Astrocyte of the cerebellum (primary cell): ENCODE data around the gene PLEKHG2.

Experiments used
- DNase-seq: peaks from one replicate; pipeline ENCODE4 v3.0.0-alpha.2; 2011; ENCODE audit warnings: low read depth
- H3K4me3 ChIP-seq: 2 replicates; pipeline ENCODE4 v1.5.1; 2011; ENCODE audit warnings: mild to moderate bottlenecking, low read depth, low read length, moderate library complexity
- in situ Hi-C: cut with HindIII; loops from 2 replicates; pipeline ENCODE4 v1.10.0; 2017; ENCODE audit warnings: low sequenced_read_pairs
- TF ChIP-seq, protein P1 (sequence below): IDR thresholded peaks from 2 replicates; pipeline ENCODE4 v1.5.1; 2012; ENCODE audit warnings: low read length, low read depth, moderate library complexity, mild to moderate bottlenecking; ENCODE audit errors: missing control alignments

The PLEKHG2 gene

DNA sequence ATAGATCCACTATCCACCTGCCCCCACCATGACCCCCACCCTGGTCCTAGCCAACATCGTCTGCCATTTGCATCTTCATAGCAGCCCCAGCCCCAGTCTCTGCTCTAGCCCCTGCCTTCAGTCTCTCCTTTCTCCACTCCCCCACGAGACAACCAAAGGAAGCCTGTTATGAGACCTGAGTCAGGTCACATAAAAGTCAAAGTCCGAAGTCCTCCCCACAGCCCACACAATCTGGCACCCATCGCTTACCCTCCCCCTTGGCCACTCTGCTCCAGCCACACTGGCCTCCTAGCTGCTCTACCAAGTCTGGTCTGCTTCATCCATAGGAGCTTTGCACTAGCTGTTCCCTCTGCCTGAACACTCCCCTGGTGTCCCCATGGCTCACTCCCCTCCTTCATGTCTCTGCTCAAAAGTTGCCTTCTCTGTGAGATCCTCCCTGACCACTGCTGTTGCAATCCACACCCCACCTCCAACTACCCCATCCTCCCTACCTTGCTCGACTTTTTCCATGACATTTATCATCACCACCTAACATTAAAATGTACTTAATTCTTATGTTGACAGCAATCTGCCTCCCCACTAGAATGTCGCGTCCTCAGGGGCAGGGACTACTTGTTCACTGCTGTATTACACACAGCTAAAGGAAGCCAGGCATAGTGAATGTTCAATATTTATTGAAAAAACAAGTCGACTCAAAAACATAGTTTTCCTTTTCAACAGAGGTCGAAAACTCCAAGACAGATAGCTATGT lies 1.2 kb upstream of the PLEKHG2 start:
- DNase-seq, result no peak
- in situ Hi-C loops, result no loop called here
- TF ChIP-seq, protein P1, sequence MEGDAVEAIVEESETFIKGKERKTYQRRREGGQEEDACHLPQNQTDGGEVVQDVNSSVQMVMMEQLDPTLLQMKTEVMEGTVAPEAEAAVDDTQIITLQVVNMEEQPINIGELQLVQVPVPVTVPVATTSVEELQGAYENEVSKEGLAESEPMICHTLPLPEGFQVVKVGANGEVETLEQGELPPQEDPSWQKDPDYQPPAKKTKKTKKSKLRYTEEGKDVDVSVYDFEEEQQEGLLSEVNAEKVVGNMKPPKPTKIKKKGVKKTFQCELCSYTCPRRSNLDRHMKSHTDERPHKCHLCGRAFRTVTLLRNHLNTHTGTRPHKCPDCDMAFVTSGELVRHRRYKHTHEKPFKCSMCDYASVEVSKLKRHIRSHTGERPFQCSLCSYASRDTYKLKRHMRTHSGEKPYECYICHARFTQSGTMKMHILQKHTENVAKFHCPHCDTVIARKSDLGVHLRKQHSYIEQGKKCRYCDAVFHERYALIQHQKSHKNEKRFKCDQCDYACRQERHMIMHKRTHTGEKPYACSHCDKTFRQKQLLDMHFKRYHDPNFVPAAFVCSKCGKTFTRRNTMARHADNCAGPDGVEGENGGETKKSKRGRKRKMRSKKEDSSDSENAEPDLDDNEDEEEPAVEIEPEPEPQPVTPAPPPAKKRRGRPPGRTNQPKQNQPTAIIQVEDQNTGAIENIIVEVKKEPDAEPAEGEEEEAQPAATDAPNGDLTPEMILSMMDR, result no peak
- H3K4me3 ChIP-seq, result no peak overlapping the region

GRCh38 chr19:39411832-39412099 lies 703 bp upstream of the PLEKHG2 start:
- H3K4me3 ChIP-seq, result peak overlapping the region; percentile 97
- TF ChIP-seq, protein P1, result peak; percentile 92
- peak; percentile 85 for DNase-seq
- in situ Hi-C loops, result no loop called here

GRCh38 chr19:39412867-39413271 lies 400 bp downstream of the PLEKHG2 start:
- DNase-seq, result no peak
- in situ Hi-C loops, result no loop called here
- peak overlapping the region; percentile 97 for H3K4me3 ChIP-seq
- TF ChIP-seq, protein P1, result no peak

GRCh38 chr19:39413272-39413910 lies 922 bp downstream of the PLEKHG2 start:
- H3K4me3 ChIP-seq, result peak overlapping the region; percentile 97
- in situ Hi-C loops, result no loop called here
- TF ChIP-seq, protein P1, result no peak
- no peak for DNase-seq

GRCh38 chr19:39413911-39414608 lies 1.6 kb downstream of the PLEKHG2 start:
- peak overlapping the region; percentile 97 for H3K4me3 ChIP-seq
- DNase-seq, result no peak
- TF ChIP-seq, protein P1, result no peak
- in situ Hi-C loops, result no loop called here

DNA sequence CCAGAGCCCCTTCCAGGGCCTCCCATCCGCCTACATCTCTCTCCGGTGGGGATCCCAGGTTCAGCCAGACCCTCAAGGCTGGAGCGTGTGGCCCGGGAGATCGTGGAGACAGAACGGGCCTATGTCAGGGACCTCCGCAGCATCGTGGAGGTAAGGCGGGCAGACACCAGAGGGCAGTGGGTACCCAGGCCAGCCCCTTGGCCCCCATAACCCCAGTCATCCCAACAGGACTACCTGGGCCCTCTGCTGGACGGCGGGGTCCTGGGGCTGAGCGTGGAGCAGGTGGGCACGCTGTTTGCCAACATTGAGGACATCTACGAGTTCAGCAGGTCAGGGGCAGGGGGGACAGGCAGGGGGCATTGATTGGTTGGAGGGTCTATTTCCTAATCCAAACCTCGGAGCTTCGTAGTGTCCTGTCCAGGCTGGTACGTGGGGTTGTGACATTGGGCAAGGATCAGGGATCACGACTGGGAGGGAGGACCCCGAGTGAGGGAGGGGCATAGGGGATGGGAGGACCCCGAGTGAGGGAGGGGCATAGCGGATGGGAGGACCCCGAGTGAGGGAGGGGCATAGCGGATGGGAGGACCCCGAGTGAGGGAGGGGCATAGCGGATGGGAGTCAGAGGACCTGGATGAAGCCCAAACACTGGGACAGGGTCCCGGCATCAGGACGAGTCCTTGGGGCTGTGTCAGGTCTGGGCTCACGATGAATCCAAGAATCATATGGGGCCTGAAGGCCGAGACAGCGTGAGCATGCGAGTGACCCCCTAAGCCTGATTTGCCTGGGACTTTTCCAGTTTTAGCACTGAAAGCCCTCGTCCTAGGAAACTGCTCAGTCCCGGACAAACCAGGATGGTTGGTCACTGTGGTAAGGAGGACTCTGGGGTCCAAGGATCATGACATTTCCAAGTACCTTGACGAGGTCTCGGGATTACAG lies 2.9 kb downstream of the PLEKHG2 start:
- in situ Hi-C loops, result no loop called here
- DNase-seq, result no peak
- TF ChIP-seq, protein P1, result peak; percentile 9
- H3K4me3 ChIP-seq, result peak overlapping the region; percentile 97
